Fibroblast of lung (primary cell): ENCODE measurements around the gene PFDN2. TPM values are rescaled to one million over a fixed set of nuclear protein-coding genes. Genes with fewer than 3 reads are reported as not detected.
A peak's percentile ranks its signal among the peaks of the same experiment; 100 is the strongest.

Experiments used
- DNase-seq, 2 donors: peaks; one replicate each; pipeline versions ENCODE4 v3.0.0 to v3.0.0-alpha.2; 2010; ENCODE audit warnings: low read depth in 2 of 2
- H2AFZ ChIP-seq: 2 replicates; pipeline ENCODE4 v1.5.1; 2012; ENCODE audit warnings: low read length, control low read depth, inconsistent platforms
- H3K27ac ChIP-seq: 2 replicates; pipeline ENCODE4 v1.5.1; 2011; ENCODE audit warnings: low read length, control low read depth; ENCODE audit not compliant: insufficient read depth
- H3K27me3 ChIP-seq: 2 replicates; pipeline ENCODE4 v1.5.1; 2011; ENCODE audit warnings: mild to moderate bottlenecking, low read length; ENCODE audit not compliant: control insufficient read depth, insufficient read depth
- H3K36me3 ChIP-seq: 2 replicates; pipeline ENCODE4 v1.5.1; 2011; ENCODE audit warnings: low read length; ENCODE audit not compliant: control insufficient read depth, insufficient read depth
- H3K4me1 ChIP-seq: 2 replicates; pipeline ENCODE4 v1.5.1; 2011; ENCODE audit warnings: low read length; ENCODE audit not compliant: control insufficient read depth, insufficient read depth; ENCODE audit errors: extremely low read depth
- H3K4me2 ChIP-seq: 2 replicates; pipeline ENCODE4 v1.5.1; 2011; ENCODE audit warnings: low read length, control low read depth; ENCODE audit not compliant: insufficient read depth; ENCODE audit errors: extremely low read depth
- H3K4me3 ChIP-seq, 4 experiments: fragments of 200-600 bp in 1 of 4; sonication (generic) in 1 of 4; replicated peaks in 1 of 4; 2 replicates each; pipeline ENCODE4 v1.5.1; 2011 to 2016; ENCODE audit warnings: low read length in 4 of 4, low read depth in 3 of 4, mild to moderate bottlenecking in 3 of 4, control low read depth in 2 of 4, inconsistent platforms in 1 of 4, mixed read lengths in 1 of 4; ENCODE audit not compliant: insufficient read depth in 1 of 4; ENCODE audit errors: control extremely low read depth in 1 of 4
- H3K79me2 ChIP-seq: 2 replicates; pipeline ENCODE4 v1.5.1; 2012; ENCODE audit warnings: mild to moderate bottlenecking, low read length, inconsistent platforms; ENCODE audit not compliant: control insufficient read depth, insufficient read depth
- H3K9ac ChIP-seq: 2 replicates; pipeline ENCODE4 v1.5.1; 2011; ENCODE audit warnings: mild to moderate bottlenecking, low read length, control low read depth; ENCODE audit not compliant: insufficient read depth
- H3K9me3 ChIP-seq: 2 replicates; pipeline ENCODE4 v1.5.1; 2012; ENCODE audit warnings: low read depth, low read length; ENCODE audit not compliant: control insufficient read depth, insufficient read depth
- H4K20me1 ChIP-seq: 2 replicates; pipeline ENCODE4 v1.5.1; 2011; ENCODE audit warnings: low read length; ENCODE audit not compliant: control insufficient read depth, insufficient read depth; ENCODE audit errors: extremely low read depth
- EZH2 ChIP-seq: IDR thresholded peaks from 2 replicates; pipeline ENCODE4 v1.5.1; 2012; ENCODE audit warnings: low read length, control low read depth, mild to moderate bottlenecking; ENCODE audit errors: missing control alignments
- polyA plus RNA-seq, 2 donors: library from polyadenylated mRNA; depleted of rRNA in 1 of 2; stranded (reverse) in 1 of 2; unstranded in 1 of 2; fragments of >200 nt; gene quantifications; 2 replicates each; pipeline ENCODE4 v1.2.1, GENCODE V29; 2011 to 2012; ENCODE audit warnings: missing spikeins in 1 of 2
- total RNA-seq: library from RNA; depleted of rRNA; stranded (reverse); fragments of >200 nt; gene quantifications from 2 replicates; pipeline ENCODE4 v1.2.1, GENCODE V29; 2014
- TF ChIP-seq, protein P1 (sequence below), 2 donors: IDR thresholded peaks in 1 of 2; conservative IDR thresholded peaks in 1 of 2; 1 replicate in 1 of 2; 2 replicates in 1 of 2; pipeline ENCODE4 v1.5.1; 2011 to 2012; ENCODE audit warnings: low read length in 2 of 2, control low read depth in 1 of 2, inconsistent platforms in 1 of 2, low read depth in 1 of 2, mild to moderate bottlenecking in 1 of 2

Gene PFDN2
- total and polyA plus RNA-seq, 2 donors (not counting 1 experiment from before 2014, with no cell fraction given), result 39.6 to 145 TPM

DNA sequence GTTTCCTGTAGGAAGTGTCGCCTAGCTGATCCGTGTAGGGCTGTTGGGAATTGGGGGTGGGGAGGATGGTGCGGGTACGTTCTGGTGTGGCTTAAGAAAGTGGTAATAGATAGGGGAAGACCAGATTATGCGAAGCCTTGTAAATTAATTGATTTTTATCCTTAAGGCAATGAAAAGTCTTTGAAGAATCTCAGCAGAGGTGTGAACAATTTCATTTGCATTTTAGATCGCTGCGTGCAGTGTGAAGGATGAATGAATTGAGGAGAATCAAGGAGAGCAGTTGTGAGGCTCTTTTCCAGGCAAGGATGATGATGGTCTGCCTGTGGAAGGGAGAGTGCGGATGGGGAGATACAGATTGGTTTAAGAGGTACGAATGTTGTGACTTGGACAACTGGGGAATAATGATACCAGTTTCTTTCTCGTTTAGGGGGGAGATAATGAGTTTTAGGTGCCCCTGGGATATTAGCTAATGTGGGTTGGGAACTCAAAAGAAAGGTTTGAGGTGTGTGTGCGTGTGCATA, 15.4 kb upstream of the PFDN2 start:
- Histone ChIP-seq H3K79me2 (peaks cover 45% of the 10 kb centered on the region), H3K4me3 (peak overlapping the region; percentile 84 to 99 (median 94)), H3K4me1 (peaks cover 3% of the 10 kb centered on the region), H4K20me1 (no peaks in the 10 kb centered on the region), H2AFZ (peak overlapping the region; percentile 90), H3K27me3 (no peaks in the 10 kb centered on the region), H3K36me3 (peaks cover 9% of the 10 kb centered on the region), H3K9me3 (no peaks in the 10 kb centered on the region), H3K9ac (peak overlapping the region; percentile 96), H3K27ac (peak overlapping the region; percentile 83), H3K4me2 (peak overlapping the region; percentile 86)
- TF ChIP-seq EZH2, result no peak
- TF ChIP-seq, protein P1, sequence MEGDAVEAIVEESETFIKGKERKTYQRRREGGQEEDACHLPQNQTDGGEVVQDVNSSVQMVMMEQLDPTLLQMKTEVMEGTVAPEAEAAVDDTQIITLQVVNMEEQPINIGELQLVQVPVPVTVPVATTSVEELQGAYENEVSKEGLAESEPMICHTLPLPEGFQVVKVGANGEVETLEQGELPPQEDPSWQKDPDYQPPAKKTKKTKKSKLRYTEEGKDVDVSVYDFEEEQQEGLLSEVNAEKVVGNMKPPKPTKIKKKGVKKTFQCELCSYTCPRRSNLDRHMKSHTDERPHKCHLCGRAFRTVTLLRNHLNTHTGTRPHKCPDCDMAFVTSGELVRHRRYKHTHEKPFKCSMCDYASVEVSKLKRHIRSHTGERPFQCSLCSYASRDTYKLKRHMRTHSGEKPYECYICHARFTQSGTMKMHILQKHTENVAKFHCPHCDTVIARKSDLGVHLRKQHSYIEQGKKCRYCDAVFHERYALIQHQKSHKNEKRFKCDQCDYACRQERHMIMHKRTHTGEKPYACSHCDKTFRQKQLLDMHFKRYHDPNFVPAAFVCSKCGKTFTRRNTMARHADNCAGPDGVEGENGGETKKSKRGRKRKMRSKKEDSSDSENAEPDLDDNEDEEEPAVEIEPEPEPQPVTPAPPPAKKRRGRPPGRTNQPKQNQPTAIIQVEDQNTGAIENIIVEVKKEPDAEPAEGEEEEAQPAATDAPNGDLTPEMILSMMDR (conservative IDR thresholded peaks at IDR 0.05 in 1 of 2, IDR thresholded peaks at IDR 0.05 in 1 of 2; ENCODE audit: low read depth in 1 of 2, low read length in 2 of 2), result no peak
- DNase-seq, result no peak

DNA sequence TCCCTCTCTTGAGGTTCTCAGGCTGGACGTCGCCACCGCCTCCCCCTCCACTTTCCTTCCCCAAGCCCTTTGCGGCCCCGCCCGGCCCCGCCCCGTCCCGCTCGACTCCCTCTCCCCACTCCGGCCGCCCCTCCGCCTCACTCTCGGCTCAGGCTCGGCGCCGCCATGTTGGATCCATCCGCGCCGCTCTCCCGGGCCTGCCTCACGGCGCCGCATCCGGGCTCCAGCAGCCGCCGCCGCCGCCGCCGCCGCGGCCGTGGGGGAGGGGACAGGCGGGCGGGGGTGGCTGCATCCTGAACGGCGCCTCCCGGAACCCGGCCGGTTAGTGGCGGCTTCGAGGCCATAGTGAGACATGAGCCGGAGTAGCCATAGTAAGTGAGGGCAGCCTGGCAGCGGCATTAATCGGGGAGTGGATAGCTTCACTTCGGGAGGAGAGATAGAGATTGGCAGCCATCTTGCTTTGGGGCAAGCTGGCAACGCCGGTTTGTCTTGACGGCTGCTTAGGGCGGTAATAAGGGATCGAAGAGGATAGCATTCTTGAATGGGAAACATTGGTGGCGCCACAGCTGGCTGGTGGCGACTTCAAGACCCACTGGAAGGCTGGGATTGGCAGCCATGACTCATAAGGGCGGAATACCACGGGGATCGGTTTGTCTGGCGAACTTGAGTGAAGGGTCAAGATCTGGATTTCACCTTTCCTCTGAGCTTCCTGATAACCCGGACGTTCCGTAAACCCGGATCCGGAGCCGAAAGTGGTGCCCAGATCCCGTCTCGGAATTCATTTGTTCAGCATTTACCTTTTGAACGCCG, 14.8 kb upstream of the PFDN2 start, which contains the start of gene DEDD:
DEDD (minus strand) TSS at position 258 of the 810 bp plus-strand sequence. CDS start 8,205 bp downstream, outside the sequence.
- Histone ChIP-seq H3K27ac (peak within 1 kb of the TSS; percentile 83), H3K4me2 (peak within 1 kb of the TSS; percentile 86), H3K4me1 (peaks cover 3% of the 10 kb centered on the region), H3K4me3 (peak within 1 kb of the TSS; percentile 84 to 99 (median 94)), H2AFZ (peak within 1 kb of the TSS; percentile 90), H3K9ac (peak within 1 kb of the TSS; percentile 96), H3K79me2 (peaks cover 46% of the 10 kb centered on the region), H3K27me3 (no peaks in the 10 kb centered on the region), H3K9me3 (no peaks in the 10 kb centered on the region), H4K20me1 (no peaks in the 10 kb centered on the region), H3K36me3 (peaks cover 12% of the 10 kb centered on the region)
- TF ChIP-seq EZH2, result no peak
- TF ChIP-seq, protein P1 (conservative IDR thresholded peaks at IDR 0.05 in 1 of 2, IDR thresholded peaks at IDR 0.05 in 1 of 2; ENCODE audit: low read depth in 1 of 2, low read length in 2 of 2), result no peak
- peak; percentile 96 to 97 for DNase-seq
